DLD1 (cell line): Measurements from ENCODE around the gene WNK2.

Experiments
- in situ Hi-C: cut with HindIII; loops from 2 replicates; pipeline ENCODE4 v1.10.0; 2017; ENCODE audit warnings: low sequenced_read_pairs

The WNK2 gene

GRCh38 chr9:93161786-93162562 lies 22.0 kb upstream of the WNK2 start:
- in situ Hi-C loops: no loop called here

GRCh38 chr9:93164085-93164484 lies 19.9 kb upstream of the WNK2 start:
- in situ Hi-C loops: no loop called here

DNA sequence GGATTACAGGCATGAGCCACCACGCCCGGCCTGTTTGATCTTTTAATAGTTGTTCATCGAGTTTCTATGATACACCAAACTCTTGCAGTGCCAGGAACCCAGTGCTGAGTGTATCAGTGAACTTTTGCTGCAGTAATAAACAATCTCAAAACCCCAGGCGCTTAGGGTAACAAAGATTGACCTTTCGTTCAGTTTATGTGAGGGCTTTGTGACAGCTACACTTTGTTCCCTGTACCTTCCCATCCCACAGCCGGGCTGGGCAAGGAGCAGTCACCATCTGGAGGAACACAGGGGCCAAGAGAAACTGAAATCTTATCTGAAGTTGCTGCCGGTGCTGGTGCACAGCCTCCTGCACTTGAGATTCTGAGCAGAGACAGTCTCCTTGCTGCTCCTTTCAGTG lies 17.2 kb upstream of the WNK2 start:
- in situ Hi-C loops: no loop called here

GRCh38 chr9:93167185-93167584 lies 16.8 kb upstream of the WNK2 start:
- in situ Hi-C loops: no loop called here

- in situ Hi-C loops: no loop called here
These were observed 16.1 kb upstream of the WNK2 start for GRCh38 chr9:93167838-93168237.

- in situ Hi-C loops: no loop called here
These were observed 15.4 kb upstream of the WNK2 start for GRCh38 chr9:93168581-93168980.

- in situ Hi-C loops: no loop called here
These were observed 14.5 kb upstream of the WNK2 start for GRCh38 chr9:93169444-93169843.

- in situ Hi-C loops: no loop called here
These were observed 13.4 kb upstream of the WNK2 start for GRCh38 chr9:93170571-93170970.

- in situ Hi-C loops: no loop called here
These were observed 12.5 kb upstream of the WNK2 start for GRCh38 chr9:93171261-93171990.

DNA sequence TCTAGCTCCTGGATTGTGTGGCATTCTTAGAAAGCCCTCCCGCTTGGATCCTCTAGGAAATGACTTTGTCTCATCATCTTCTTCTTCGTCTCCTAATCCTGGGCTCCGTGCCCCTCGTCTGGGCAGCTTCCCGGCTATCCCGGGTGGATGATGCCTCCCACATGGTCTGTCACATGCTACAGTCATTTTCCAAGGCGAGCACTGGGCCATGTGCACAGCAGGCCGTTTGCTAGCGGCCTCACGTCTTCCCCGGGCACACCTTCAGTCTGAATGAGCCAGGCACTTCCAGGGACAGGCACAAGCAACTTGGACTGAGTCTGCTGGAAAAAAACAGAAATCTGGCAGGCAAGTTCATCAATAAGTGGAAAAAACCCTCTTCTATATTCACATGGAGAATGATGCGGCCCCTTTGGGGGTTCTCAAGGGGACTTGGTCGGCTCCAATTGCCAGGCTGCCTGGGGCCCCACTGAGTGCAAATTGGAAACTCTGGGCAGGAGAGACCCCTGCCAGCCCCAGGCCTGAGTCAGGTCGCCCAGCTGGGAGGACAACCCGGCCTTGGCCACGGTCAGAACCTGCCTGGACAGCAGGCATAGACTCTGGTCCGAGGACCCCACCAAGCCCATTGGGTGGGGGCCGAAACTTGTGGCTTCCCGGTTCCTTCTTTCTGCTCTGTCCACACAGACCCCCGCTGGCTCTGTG lies 11.1 kb upstream of the WNK2 start:
- in situ Hi-C loops: no loop called here

DNA sequence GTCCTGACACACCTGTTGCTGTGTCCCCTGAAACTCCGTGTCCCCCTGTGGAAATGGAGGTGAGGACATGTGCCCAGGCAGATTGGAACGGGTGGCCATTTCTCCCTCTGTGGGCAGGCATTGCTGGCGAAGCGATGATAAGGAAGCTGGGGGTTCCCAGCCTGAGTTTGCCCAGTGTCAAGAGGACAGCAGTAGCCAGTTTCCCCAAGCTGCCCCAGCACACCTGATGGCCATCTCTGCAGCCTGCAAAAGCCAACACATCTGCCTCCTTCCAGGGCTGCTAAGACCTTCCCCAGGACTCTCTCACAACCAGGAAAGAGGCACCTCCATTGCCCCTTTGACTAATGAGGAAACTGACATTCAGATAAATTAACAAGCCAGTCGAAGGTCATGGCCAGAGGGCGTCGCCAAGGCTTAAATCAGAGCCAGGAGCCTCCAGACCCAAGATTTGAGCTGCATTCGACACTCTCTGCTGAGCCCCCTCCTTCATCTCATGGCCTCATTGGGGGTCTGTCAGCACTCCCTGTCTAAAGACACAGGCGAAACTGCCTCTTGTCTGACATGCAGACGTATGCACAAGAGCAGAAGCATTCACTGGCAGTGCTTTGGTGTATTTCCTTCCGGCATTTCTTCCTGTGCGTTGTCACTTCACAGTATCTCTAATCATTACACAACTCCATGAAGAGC lies 10.4 kb upstream of the WNK2 start:
- in situ Hi-C loops: no loop called here

DNA sequence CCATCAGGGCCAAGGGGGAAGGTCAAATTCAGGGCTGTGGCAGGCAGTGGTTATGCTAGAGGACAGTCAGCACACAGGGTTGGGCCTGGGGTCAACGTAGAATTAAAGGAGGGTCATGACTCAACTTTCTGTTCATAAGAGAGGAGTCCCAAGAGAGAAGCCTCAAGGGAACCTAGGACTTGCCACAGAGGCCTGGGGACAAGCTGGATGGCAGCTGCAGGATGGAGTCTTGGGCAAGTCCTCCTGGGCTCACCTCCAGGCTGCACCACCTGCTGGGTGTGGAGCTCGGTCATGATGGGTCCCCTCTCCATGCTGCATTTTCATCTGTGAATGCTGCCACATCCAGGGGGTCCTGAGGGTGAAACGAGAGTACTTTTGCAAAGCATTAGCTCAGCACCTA lies 9.0 kb upstream of the WNK2 start:
- in situ Hi-C loops: no loop called here

DNA sequence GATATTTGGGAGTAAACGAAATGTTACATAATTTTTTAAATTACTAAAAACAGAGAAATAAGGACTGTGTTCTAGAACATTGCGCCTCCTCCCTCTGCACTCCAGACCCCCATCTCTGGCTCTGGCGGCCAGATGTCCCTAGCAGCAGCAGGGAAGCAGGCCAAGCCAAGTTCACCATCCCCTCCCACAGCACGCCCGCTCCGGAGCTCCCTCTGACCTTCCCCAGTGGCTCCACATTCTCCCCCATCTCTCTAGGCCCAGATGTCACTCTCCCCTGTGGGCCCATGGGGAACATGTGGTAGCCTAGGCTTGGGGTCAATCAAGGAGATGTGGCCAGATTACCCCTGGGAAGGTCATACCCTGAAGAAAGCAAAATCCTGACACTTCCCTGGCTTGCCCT lies 6.3 kb upstream of the WNK2 start:
- in situ Hi-C loops: no loop called here

GRCh38 chr9:93178851-93179786 lies 4.8 kb upstream of the WNK2 start:
- in situ Hi-C loops: no loop called here

- in situ Hi-C loops: no loop called here
These were observed 3.0 kb upstream of the WNK2 start for GRCh38 chr9:93180938-93181337.

DNA sequence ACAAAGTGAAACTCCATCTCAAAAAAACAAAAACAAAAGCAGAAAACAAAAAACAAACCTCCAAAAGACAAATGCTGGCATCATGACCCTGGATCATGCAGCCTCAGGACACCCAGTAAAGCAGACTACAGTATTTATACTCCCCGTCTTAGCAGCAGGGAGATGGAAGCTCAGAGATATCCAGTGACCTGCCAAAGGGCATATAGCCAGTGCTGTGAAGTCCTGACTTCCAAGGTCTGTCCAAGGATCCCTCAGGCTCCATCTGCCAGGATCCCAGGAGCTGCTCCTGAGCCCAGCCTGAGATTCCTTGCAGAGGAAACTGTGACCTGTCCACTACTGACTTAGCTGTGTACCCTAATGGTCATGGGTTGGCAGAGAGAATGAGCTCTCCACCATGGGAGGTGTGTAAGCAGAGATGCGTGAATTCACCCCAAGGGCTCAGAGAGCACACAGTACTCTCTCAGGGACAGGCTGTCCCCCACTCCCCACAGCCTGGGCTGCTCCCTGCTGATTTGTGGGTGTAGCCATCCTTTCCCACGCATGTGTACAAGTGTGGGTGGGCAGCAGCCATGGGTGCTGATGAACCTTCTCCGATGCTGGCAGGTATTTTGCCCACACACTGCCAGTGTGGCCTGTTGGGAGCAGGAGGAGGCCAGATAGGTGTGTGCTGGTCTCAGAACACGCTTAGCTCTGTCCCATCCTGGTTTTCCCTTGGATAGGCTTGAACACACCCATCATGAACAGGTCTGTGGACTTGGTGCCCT lies 2.1 kb upstream of the WNK2 start:
- in situ Hi-C loops: no loop called here

GRCh38 chr9:93182572-93182971 lies 1.4 kb upstream of the WNK2 start:
- in situ Hi-C loops: no loop called here

GRCh38 chr9:93183131-93183662 lies 742 bp upstream of the WNK2 start:
- in situ Hi-C loops: no loop called here
